NAMALWA (cell line): ENCODE data around the gene RUNDC3A.
"Not testable (repeated sequence)": the region's sequence is repeated elsewhere in the genome, so short reads cannot be mapped to it uniquely, and the experiment has no call there.

Source experiments
- DNase-seq: peaks from one replicate; pipeline ENCODE4 v3.0.0-alpha.2; 2015; ENCODE audit warnings: low spot score

RUNDC3A gene

DNA sequence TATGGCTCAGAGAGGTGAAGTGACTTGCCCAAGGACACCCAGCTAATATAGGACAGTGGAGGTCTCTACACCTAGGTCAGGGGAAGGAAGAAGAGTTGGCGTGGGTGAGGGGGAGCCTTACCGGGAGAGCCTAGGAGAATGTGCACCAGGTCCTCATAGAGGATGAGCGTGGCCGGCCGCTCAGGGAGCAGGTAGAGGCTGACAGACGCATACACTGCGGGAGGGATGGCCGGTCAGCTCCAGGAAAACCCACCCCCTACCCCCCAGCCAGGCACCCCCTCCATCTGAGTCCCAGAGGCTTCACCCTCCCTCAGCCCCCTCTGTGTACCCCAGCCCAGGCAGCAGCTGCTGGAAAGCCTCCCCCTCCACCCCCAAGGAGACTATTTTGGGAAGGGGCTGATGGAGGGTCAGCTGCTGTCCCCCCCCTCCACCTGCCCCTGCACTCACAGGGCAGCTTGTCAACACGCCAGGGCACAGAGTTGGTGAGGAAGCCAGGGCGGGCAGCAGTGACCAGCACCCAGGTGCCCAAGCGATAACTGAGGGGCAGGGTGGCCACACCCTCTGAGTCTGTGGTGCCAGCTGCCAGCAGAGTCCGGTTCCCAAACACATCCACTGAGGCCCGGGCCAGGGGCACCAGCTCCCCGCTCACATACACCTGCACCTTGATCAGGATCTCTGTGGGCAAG is 51.2 kb downstream of the RUNDC3A start:
- no peak for DNase-seq

DNA sequence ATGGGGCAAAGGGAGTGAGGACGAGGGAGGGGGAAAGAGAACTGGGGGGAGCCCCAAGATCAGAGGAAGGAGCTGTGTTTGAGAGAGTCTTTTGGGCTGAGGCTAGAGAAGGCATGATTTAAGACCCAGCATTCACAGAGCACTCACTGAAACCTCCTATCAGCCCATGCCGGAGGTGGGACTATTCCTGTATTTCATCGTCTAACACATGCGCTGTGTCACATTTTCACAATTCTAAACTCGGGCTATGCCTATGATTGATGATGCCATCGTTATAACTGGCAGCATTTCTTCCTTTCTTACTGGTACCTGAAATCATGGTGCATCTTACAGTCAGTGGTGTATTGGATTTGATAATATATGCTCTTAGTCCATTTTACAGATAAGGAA is 51.7 kb downstream of the RUNDC3A start:
- no peak for DNase-seq

DNA sequence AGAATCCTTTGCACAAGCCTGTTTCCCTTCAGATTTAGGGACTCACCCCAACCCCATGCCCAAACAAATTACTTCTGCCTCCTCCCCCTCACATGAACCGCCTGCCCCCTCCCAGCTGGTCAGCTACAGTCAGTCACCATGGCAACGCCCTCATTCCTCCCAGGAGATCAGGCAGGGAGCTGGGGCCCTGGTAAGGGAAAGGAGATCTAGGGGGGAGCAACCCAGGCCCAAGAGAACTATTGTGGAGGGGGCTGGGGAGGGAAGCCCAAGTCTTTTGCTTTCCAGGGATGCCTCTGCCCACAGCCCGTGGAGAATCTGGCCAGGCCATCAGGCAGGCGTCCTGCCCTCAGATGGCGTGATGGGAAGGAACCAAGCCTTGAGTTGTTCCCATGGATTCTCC is 52.4 kb downstream of the RUNDC3A start:
- DNase-seq = no peak

DNA sequence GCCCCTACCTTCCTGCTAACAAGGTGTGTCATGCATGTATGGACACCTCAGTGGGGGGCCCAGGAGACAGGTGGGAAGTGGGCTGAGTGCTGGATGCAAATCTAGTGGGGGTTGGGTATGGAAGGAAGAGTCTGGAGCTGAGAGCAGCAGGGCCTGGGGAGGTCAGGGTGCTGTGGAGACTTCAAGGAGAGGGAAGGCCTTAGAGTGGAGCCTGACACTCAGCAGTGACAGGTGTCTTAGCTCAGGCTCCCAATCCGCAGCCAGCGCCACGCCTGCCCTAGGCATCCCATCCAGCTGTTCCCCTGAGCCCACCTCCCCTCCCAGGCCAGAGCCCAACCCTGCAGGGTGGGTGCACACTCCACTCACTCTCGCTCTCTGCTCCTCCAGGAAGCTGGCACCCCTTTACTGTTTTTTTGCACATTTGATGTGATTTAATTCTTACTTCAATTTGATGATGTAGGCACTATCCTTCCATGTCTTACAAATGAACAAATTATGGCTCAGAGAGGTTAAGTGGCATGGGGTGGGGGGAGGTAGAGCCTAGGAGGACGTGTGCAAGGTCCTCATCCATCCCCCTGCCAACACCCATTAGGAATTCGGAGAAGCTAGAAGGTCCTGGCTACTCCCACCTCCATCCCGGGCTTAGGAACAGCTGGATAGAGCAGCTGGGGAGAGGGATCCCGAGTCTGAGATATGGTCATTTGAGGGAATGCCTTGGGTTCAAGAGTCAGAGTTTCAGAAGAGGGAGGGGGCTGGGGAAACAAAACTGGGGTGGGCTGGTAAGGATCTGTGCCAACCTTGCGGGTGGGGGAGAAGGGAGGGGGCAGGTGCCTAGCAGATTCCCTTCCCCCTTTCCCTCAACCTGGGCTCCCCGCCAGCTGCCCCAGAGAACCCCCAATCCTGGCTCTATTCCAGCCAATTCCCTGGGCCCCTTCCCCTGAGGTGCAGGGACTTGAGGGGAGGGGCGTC is 53.2 kb downstream of the RUNDC3A start:
- no peak for DNase-seq

DNA sequence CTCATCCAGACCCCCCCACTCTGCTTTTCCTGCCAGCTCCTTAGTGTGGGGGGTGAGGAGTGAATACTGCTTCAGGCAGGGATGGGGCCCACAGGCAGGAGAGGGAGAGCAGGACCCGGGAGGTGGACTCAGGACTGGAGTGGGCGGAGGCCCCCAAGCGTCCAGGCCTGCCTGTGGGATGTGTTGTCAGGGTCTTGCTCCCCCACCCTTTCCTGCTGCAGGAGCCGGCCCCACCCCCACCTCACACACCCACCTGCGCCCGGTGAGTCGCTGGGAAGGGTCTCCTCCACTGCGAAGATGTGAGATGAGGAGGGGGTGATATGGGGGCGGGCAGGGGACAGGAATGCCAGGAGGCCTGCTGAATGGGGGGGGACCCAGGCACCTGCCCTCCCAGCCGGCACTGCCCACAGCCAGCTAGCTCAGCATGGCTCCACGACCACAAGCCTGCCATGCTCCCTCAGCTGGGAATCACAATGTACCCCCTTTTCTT is 54.1 kb downstream of the RUNDC3A start:
- DNase-seq = no peak

DNA sequence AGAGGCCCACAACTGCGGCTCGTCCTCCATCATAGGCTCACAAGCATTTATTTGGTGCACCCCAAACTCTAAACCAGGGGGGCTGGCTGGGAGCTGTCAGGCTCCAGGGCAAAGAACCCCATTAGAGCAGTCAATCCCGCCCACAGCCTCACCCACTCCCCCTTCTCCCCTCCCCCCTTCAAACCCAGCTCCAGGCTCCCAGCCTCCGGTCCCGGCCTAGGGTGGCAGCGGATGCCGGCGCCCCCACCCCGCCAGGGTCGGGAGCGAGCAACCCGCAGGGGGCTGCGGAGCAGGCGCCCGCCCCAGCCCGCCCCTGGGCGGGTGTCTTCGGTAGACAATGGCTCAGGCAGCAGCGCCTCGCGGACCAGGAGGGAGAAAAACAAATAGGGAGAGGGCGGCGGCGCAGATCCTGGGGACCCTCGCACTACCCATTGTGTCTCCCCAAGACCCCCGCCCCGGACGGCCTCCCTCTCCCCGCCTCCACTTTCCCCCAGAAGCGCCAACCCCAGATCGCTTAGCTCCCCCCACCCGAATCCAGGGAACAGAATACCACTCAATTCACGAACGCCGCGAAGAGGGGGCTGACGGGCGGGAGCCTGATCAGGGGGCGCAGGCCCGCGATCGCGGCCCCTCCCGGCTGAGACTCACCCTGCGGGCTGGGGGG is 54.7 kb downstream of the RUNDC3A start:
- no peak for DNase-seq

DNA sequence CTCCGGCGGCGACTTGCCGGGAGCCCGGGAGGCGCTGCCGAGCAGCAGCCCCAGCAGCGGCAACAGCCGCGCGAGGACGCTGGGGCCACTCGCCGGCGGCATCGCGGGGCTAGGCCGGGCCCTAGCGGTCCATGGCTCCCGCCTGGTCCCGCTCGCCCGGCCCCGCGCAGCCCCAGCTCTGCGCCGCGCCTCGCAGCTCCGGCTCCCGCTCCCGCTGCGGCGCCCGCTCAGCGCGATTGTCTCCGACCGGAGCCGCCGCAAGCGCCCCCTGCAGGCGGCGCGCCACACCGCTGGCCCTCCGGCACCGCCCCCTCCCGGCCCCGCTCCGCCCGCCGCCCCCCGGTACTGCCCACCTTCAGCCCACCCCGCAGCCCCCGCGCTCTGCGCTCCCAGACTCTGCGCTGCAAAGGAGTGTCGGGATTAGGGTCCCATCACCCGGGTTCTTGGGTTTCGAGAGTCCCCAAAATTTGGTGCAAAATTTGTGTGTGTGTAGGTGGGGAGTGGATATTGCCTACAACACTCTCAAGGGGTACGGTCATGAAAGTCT is 55.3 kb downstream of the RUNDC3A start, which contains the start of gene FAM171A2:
Gene FAM171A2, minus strand, starts transcription at position 241 of the 547 bp plus-strand sequence. Its CDS starts 139 bp downstream, at position 102.
- DNase-seq = peak; percentile 62

DNA sequence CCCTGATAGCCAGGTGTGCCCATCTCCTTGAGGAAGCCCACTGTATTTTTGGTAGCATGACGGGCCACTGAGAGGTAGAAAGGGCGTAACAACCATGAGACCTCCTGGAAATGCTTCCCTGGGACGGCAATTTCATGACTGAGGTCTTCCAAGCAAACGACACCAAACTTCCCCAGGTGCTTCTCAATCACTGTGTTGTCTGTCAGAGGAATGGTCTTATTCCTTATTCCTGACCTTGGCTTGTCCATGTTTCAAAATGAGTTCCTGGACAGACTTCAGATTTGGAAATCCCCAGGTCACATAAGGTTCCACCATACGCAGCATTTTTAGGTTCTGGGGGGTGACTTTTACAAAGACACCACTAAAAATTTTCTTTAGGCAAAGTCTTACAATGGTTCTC is 56.6 kb downstream of the RUNDC3A start:
- not testable (repeated sequence) for DNase-seq

DNA sequence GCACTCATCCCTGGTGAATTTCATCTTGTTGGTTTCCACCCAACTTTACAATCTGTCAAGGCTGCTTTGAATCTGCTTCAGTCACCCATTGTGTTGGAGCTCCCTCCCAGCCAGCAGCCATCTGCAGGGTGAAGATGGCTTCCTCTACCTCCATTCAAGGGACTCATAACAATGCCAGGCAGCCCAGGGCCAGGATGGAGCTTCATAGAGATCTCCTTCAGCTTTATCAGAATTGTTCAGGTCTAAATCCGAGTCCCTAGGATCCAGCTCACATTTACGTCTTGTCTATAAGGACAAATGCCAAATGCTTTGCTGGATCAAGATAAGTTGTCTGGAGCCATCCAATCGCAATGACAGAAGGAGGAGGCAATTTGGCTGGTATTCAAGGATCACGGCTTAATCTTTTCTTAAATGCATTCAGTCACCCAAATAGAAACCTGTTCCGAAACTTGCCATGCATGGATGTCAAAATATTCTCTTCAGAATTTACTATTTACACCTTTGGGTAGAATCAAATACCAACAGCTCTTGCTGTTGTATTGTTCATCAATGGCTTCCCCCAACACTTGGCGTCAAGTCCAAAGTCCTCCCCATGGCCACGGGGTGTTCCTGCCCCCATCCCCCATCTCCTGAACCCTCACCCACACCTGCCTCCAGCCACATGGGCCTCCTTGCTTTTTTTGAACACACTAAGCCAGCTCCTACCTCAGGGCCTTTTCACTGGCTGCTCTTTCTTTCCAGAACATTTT is 59.0 kb downstream of the RUNDC3A start:
- DNase-seq = no peak
